Ishikawa (cell line): ENCODE data around the gene C19orf47.

Experiments
- CEBPB ChIP-seq: IDR thresholded peaks from 2 replicates; pipeline ENCODE4 v1.6.1; 2012
- CREB1 ChIP-seq: IDR thresholded peaks from 2 replicates; pipeline ENCODE4 v1.6.1; 2012; ENCODE audit warnings: low read depth
- EP300 ChIP-seq: IDR thresholded peaks from 2 replicates; pipeline ENCODE4 v1.6.1; 2012; ENCODE audit warnings: borderline replicate concordance
- MAX ChIP-seq: IDR thresholded peaks from 2 replicates; pipeline ENCODE4 v1.6.1; 2012
- RAD21 ChIP-seq: IDR thresholded peaks from 2 replicates; pipeline ENCODE4 v1.6.1; 2012; ENCODE audit warnings: low read depth
- REST ChIP-seq: IDR thresholded peaks from 2 replicates; pipeline ENCODE4 v1.6.1; 2012; ENCODE audit warnings: low read depth, mild to moderate bottlenecking
- TAF1 ChIP-seq: IDR thresholded peaks from 2 replicates; pipeline ENCODE4 v1.6.1; 2012; ENCODE audit warnings: low read depth, mild to moderate bottlenecking
- TEAD4 ChIP-seq: IDR thresholded peaks from 2 replicates; pipeline ENCODE4 v1.6.1; 2012
- YY1 ChIP-seq: IDR thresholded peaks from 2 replicates; pipeline ENCODE4 v1.6.1; 2012; ENCODE audit warnings: low read depth
- TF ChIP-seq, protein P1 (sequence below): IDR thresholded peaks from 2 replicates; pipeline ENCODE4 v1.6.1; 2012

DNA sequence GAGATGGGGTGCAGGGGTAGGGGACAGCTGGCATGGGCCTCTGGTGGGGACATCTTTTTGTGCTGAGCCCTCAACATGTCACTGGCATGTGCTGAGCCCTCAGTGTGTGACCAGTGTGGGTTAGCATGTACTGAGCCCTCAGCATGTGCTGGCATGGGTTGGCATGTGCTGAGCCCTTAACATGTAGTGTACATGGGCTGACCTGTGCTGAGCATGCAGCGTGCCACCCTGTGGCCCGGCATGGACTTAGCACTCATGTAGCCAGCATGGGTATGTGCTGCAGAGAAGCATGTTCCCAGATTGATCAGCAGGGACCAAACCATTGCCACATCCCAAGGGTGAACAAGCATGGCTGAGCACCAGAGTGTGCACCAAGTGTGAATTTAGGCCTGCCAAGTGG is 30.3 kb upstream of the C19orf47 start:
- TF ChIP-seq CREB1 (no peak), RAD21 (no peak), CEBPB (no peak), REST (no peak), EP300 (no peak), MAX (no peak), TAF1 (no peak), YY1 (no peak), TEAD4 (no peak)
- TF ChIP-seq, protein P1, sequence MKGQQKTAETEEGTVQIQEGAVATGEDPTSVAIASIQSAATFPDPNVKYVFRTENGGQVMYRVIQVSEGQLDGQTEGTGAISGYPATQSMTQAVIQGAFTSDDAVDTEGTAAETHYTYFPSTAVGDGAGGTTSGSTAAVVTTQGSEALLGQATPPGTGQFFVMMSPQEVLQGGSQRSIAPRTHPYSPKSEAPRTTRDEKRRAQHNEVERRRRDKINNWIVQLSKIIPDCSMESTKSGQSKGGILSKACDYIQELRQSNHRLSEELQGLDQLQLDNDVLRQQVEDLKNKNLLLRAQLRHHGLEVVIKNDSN: no peak
